ENCODE data around the gene PIK3CG. TPM values are rescaled to one million over a fixed set of nuclear protein-coding genes. Genes with fewer than 3 reads are reported as not detected.
"Not testable (repeated sequence)": the region's sequence is repeated elsewhere in the genome, so short reads cannot be mapped to it uniquely, and the experiment has no call there.

Gene PIK3CG
- total RNA-seq, 4 donors from 2014 or later = 2.0 to 3.2 (median 2.4) TPM

- no peak overlapping the region for H3K4me3 ChIP-seq (ENCODE audit: low read depth, poor library complexity, severe bottlenecking)
- intact Hi-C loops (cut with DNase I; ENCODE audit: low total_unique reads) = no loop called here
- TF ChIP-seq CTCF (IDR thresholded peaks at IDR 0.05) (no peak), POLR2A (IDR thresholded peaks at IDR 0.05) (no peak)
- DNase-seq (ENCODE audit: low spot score in 2 of 2) = no peak
Observed at GRCh38 chr7:106823631-106824030, 41.5 kb upstream of the PIK3CG start.

GRCh38 chr7:106824458-106824857 lies 40.6 kb upstream of the PIK3CG start:
- 84 to 88% methylated on average over 4 of the region's 4 CpGs for WGBS, 2 donors
- intact Hi-C loops (cut with DNase I; ENCODE audit: low total_unique reads) = no loop called here
- no peak for DNase-seq (ENCODE audit: low spot score in 2 of 2)
- H3K4me3 ChIP-seq (ENCODE audit: low read depth, poor library complexity, severe bottlenecking) = no peak overlapping the region
- no peak for TF ChIP-seq POLR2A (IDR thresholded peaks at IDR 0.05)
- no peak for TF ChIP-seq CTCF (IDR thresholded peaks at IDR 0.05)

- intact Hi-C loops (cut with DNase I; ENCODE audit: low total_unique reads) = no loop called here
- TF ChIP-seq POLR2A (IDR thresholded peaks at IDR 0.05) (no peak), CTCF (IDR thresholded peaks at IDR 0.05) (no peak)
- no peak overlapping the region for H3K4me3 ChIP-seq (ENCODE audit: low read depth, poor library complexity, severe bottlenecking)
- no peak for DNase-seq (ENCODE audit: low spot score in 2 of 2)
- 73 to 78% methylated on average over 2 of the region's 2 CpGs for WGBS, 2 donors
Observed at GRCh38 chr7:106827626-106828025, 37.5 kb upstream of the PIK3CG start.

- 84 to 93% methylated on average over 7 of the region's 7 CpGs for WGBS, 2 donors
- intact Hi-C loops (cut with DNase I; ENCODE audit: low total_unique reads) = no loop called here
- H3K4me3 ChIP-seq (ENCODE audit: low read depth, poor library complexity, severe bottlenecking) = no peak overlapping the region
- no peak for DNase-seq (ENCODE audit: low spot score in 2 of 2)
- no peak for TF ChIP-seq CTCF (IDR thresholded peaks at IDR 0.05)
- TF ChIP-seq POLR2A (IDR thresholded peaks at IDR 0.05) = no peak
Observed at GRCh38 chr7:106829496-106829895, 35.6 kb upstream of the PIK3CG start.

GRCh38 chr7:106830896-106831295 lies 34.2 kb upstream of the PIK3CG start:
- DNase-seq (ENCODE audit: low spot score in 2 of 2); intact Hi-C loops (cut with DNase I; ENCODE audit: low total_unique reads); H3K4me3 ChIP-seq (ENCODE audit: low read depth, poor library complexity, severe bottlenecking): not testable (repeated sequence)
- 90 to 92% methylated on average over 9 of the region's 9 CpGs for WGBS, 2 donors

GRCh38 chr7:106836816-106837215 lies 28.3 kb upstream of the PIK3CG start:
- no peak overlapping the region for H3K4me3 ChIP-seq (ENCODE audit: low read depth, poor library complexity, severe bottlenecking)
- 85 to 92% methylated on average over 2 of the region's 2 CpGs for WGBS, 2 donors
- TF ChIP-seq CTCF (IDR thresholded peaks at IDR 0.05) = no peak
- no peak for TF ChIP-seq POLR2A (IDR thresholded peaks at IDR 0.05)
- DNase-seq (ENCODE audit: low spot score in 2 of 2) = no peak
- intact Hi-C loops (cut with DNase I; ENCODE audit: low total_unique reads) = no loop called here
